ENCODE data around the gene PEPD. TPM values are rescaled to one million over a fixed set of nuclear protein-coding genes. Genes with fewer than 3 reads are reported as not detected.

PEPD gene
- polyA plus RNA-seq, 4 donors: 159 to 1,330 (median 491) TPM

GRCh38 chr19:33445442-33446329 lies 75.9 kb downstream of the PEPD start:
- FAIRE-seq (no peak), DNase-seq (no peak)
- H3K27me3 ChIP-seq (ENCODE audit: control insufficient read depth in 3 of 3, insufficient read depth in 3 of 3, low read length in 3 of 3): no peaks in the 10 kb centered on the region
- H3K4me3 ChIP-seq (ENCODE audit: low read depth in 1 of 3, low read length in 3 of 3): no peak overlapping the region
- no peaks in the 10 kb centered on the region for H3K4me1 ChIP-seq (ENCODE audit: control insufficient read depth in 3 of 3, insufficient read depth in 2 of 3, low read depth in 1 of 3, low read length in 2 of 3)
- no peak overlapping the region for H3K27ac ChIP-seq (ENCODE audit: low read depth in 1 of 3, low read length in 2 of 3)
- peaks cover 0 to 46% (median 10%) of the 10 kb centered on the region in 3 donors for H3K36me3 ChIP-seq (ENCODE audit: control insufficient read depth in 3 of 3, insufficient read depth in 2 of 3, low read depth in 1 of 3, low read length in 3 of 3)
- WGBS, 3 donors: 90 to 95% (median 93%) methylated on average over 17 of the region's 17 CpGs
- H3K9me3 ChIP-seq (ENCODE audit: control insufficient read depth in 2 of 2, insufficient read depth in 1 of 2, low read depth in 1 of 2, low read length in 1 of 2): no peaks in the 10 kb centered on the region

GRCh38 chr19:33444562-33445441 lies 76.8 kb downstream of the PEPD start:
- H3K4me1 ChIP-seq (ENCODE audit: control insufficient read depth in 3 of 3, insufficient read depth in 2 of 3, low read depth in 1 of 3, low read length in 2 of 3): no peaks in the 10 kb centered on the region
- DNase-seq (no peak), FAIRE-seq (no peak)
- H3K27me3 ChIP-seq (ENCODE audit: control insufficient read depth in 3 of 3, insufficient read depth in 3 of 3, low read length in 3 of 3): no peaks in the 10 kb centered on the region
- 87 to 93% (median 87%) methylated on average over 11 to 12 of the region's 12 CpGs for WGBS, 3 donors
- H3K4me3 ChIP-seq (ENCODE audit: low read depth in 1 of 3, low read length in 3 of 3): no peak overlapping the region
- H3K9me3 ChIP-seq (ENCODE audit: control insufficient read depth in 2 of 2, insufficient read depth in 1 of 2, low read depth in 1 of 2, low read length in 1 of 2): no peaks in the 10 kb centered on the region
- peaks cover 0 to 46% (median 8%) of the 10 kb centered on the region in 3 donors for H3K36me3 ChIP-seq (ENCODE audit: control insufficient read depth in 3 of 3, insufficient read depth in 2 of 3, low read depth in 1 of 3, low read length in 3 of 3)
- H3K27ac ChIP-seq (ENCODE audit: low read depth in 1 of 3, low read length in 2 of 3): no peak overlapping the region

- Histone ChIP-seq H3K4me3 (ENCODE audit: low read depth in 1 of 3, low read length in 3 of 3) (no peak overlapping the region), H3K4me1 (ENCODE audit: control insufficient read depth in 3 of 3, insufficient read depth in 2 of 3, low read depth in 1 of 3, low read length in 2 of 3) (no peaks in the 10 kb centered on the region), H3K36me3 (ENCODE audit: control insufficient read depth in 3 of 3, insufficient read depth in 2 of 3, low read depth in 1 of 3, low read length in 3 of 3) (peaks cover 0 to 42% (median 8%) of the 10 kb centered on the region in 3 donors), H3K27me3 (ENCODE audit: control insufficient read depth in 3 of 3, insufficient read depth in 3 of 3, low read length in 3 of 3) (no peaks in the 10 kb centered on the region), H3K9me3 (ENCODE audit: control insufficient read depth in 2 of 2, insufficient read depth in 1 of 2, low read depth in 1 of 2, low read length in 1 of 2) (no peaks in the 10 kb centered on the region), H3K27ac (ENCODE audit: low read depth in 1 of 3, low read length in 2 of 3) (no peak overlapping the region)
- no peak for FAIRE-seq
- no peak for DNase-seq
- 89 to 95% (median 95%) methylated on average over 32 of the region's 32 CpGs for WGBS, 3 donors
These were observed 77.7 kb downstream of the PEPD start for GRCh38 chr19:33443638-33444561.

- Histone ChIP-seq H3K4me3 (ENCODE audit: low read depth in 1 of 3, low read length in 3 of 3) (no peak overlapping the region), H3K9me3 (ENCODE audit: control insufficient read depth in 2 of 2, insufficient read depth in 1 of 2, low read depth in 1 of 2, low read length in 1 of 2) (no peaks in the 10 kb centered on the region), H3K36me3 (ENCODE audit: control insufficient read depth in 3 of 3, insufficient read depth in 2 of 3, low read depth in 1 of 3, low read length in 3 of 3) (peaks cover 0 to 38% (median 6%) of the 10 kb centered on the region in 3 donors), H3K27me3 (ENCODE audit: control insufficient read depth in 3 of 3, insufficient read depth in 3 of 3, low read length in 3 of 3) (no peaks in the 10 kb centered on the region), H3K4me1 (ENCODE audit: control insufficient read depth in 3 of 3, insufficient read depth in 2 of 3, low read depth in 1 of 3, low read length in 2 of 3) (no peaks in the 10 kb centered on the region), H3K27ac (ENCODE audit: low read depth in 1 of 3, low read length in 2 of 3) (no peak overlapping the region)
- DNase-seq: no peak
- WGBS, 3 donors: 94 to 98% (median 97%) methylated on average over 9 of the region's 9 CpGs
- no peak for FAIRE-seq
These were observed 78.9 kb downstream of the PEPD start for GRCh38 chr19:33442706-33443105.

- Histone ChIP-seq H3K9me3 (ENCODE audit: control insufficient read depth in 2 of 2, insufficient read depth in 1 of 2, low read depth in 1 of 2, low read length in 1 of 2) (no peaks in the 10 kb centered on the region), H3K36me3 (ENCODE audit: control insufficient read depth in 3 of 3, insufficient read depth in 2 of 3, low read depth in 1 of 3, low read length in 3 of 3) (peaks cover 0 to 30% (median 4%) of the 10 kb centered on the region in 3 donors), H3K27me3 (ENCODE audit: control insufficient read depth in 3 of 3, insufficient read depth in 3 of 3, low read length in 3 of 3) (no peaks in the 10 kb centered on the region), H3K4me1 (ENCODE audit: control insufficient read depth in 3 of 3, insufficient read depth in 2 of 3, low read depth in 1 of 3, low read length in 2 of 3) (no peaks in the 10 kb centered on the region), H3K4me3 (ENCODE audit: low read depth in 1 of 3, low read length in 3 of 3) (no peak overlapping the region), H3K27ac (ENCODE audit: low read depth in 1 of 3, low read length in 2 of 3) (no peak overlapping the region)
- DNase-seq (peak in 1 of 2 donors; percentile 38), FAIRE-seq (no peak)
- WGBS, 3 donors: 58 to 84% (median 80%) methylated on average over 3 of the region's 3 CpGs
These were observed 79.8 kb downstream of the PEPD start for GRCh38 chr19:33441828-33442227.

- Histone ChIP-seq H3K4me1 (ENCODE audit: control insufficient read depth in 3 of 3, insufficient read depth in 2 of 3, low read depth in 1 of 3, low read length in 2 of 3) (no peaks in the 10 kb centered on the region), H3K27me3 (ENCODE audit: control insufficient read depth in 3 of 3, insufficient read depth in 3 of 3, low read length in 3 of 3) (no peaks in the 10 kb centered on the region), H3K27ac (ENCODE audit: low read depth in 1 of 3, low read length in 2 of 3) (no peak overlapping the region), H3K4me3 (ENCODE audit: low read depth in 1 of 3, low read length in 3 of 3) (no peak overlapping the region), H3K36me3 (ENCODE audit: control insufficient read depth in 3 of 3, insufficient read depth in 2 of 3, low read depth in 1 of 3, low read length in 3 of 3) (peaks cover 0 to 27% (median 7%) of the 10 kb centered on the region in 3 donors), H3K9me3 (ENCODE audit: control insufficient read depth in 2 of 2, insufficient read depth in 1 of 2, low read depth in 1 of 2, low read length in 1 of 2) (no peaks in the 10 kb centered on the region)
- no peak for FAIRE-seq
- WGBS, 3 donors: 65 to 74% (median 68%) methylated on average over 11 of the region's 11 CpGs
- peak in 1 of 2 donors; percentile 8 for DNase-seq
These were observed 80.3 kb downstream of the PEPD start for GRCh38 chr19:33441277-33441699.

- peaks cover 0 to 28% (median 7%) of the 10 kb centered on the region in 3 donors for H3K36me3 ChIP-seq (ENCODE audit: control insufficient read depth in 3 of 3, insufficient read depth in 2 of 3, low read depth in 1 of 3, low read length in 3 of 3)
- H3K4me1 ChIP-seq (ENCODE audit: control insufficient read depth in 3 of 3, insufficient read depth in 2 of 3, low read depth in 1 of 3, low read length in 2 of 3): no peaks in the 10 kb centered on the region
- H3K27me3 ChIP-seq (ENCODE audit: control insufficient read depth in 3 of 3, insufficient read depth in 3 of 3, low read length in 3 of 3): no peaks in the 10 kb centered on the region
- 93 to 94% (median 93%) methylated on average over 7 of the region's 7 CpGs for WGBS, 3 donors
- no peak for DNase-seq
- H3K27ac ChIP-seq (ENCODE audit: low read depth in 1 of 3, low read length in 2 of 3): no peak overlapping the region
- no peaks in the 10 kb centered on the region for H3K9me3 ChIP-seq (ENCODE audit: control insufficient read depth in 2 of 2, insufficient read depth in 1 of 2, low read depth in 1 of 2, low read length in 1 of 2)
- FAIRE-seq: no peak
- H3K4me3 ChIP-seq (ENCODE audit: low read depth in 1 of 3, low read length in 3 of 3): no peak overlapping the region
These were observed 80.9 kb downstream of the PEPD start for GRCh38 chr19:33440682-33441081.
